OCI-M2 (cell line): ENCODE results near the gene C11orf71.

Experiments
- DNase-seq: peaks from one replicate; lab custom pipeline; 2025; ENCODE audit not compliant: unreplicated experiment; lab: John Stamatoyannopoulos, UW

C11orf71 gene

DNA sequence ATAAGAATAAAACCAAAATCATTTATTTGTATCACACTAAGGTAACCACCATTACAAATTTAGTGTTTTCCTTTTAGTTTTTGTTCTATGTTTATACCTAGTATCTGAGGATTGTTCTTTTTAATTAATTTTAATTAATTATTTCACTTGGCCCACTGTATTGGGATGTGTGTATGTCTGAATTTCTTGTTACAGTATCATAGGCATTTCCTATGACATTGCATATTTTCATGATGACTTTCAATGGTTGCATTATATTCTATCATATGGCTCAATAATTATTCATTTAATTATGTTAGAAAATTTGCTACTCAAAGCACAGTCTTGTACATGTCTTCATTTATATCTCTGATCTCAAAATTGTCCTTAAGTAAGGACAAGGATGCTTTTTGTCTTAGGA lies 41.0 kb downstream of the C11orf71 start:
- DNase-seq: no peak

DNA sequence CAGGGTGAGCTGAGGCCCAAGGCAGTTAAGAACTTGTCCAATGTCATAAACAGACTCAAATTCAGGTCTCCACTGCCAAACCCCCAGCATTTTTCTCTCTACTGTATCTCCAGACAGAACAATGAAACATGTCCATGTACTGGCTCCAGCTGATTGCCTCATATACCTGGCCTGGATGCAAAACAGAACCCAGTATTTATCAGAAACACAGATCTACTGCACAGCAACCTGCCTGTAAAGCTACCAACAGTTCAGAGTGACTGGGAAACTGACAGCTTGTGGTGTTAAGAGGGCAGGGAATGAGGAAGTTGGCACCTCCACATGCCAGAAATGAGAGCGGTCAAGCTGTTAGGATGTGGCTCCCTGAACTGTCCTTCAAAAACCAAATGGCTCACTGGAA lies 41.6 kb downstream of the C11orf71 start:
- DNase-seq: no peak

DNA sequence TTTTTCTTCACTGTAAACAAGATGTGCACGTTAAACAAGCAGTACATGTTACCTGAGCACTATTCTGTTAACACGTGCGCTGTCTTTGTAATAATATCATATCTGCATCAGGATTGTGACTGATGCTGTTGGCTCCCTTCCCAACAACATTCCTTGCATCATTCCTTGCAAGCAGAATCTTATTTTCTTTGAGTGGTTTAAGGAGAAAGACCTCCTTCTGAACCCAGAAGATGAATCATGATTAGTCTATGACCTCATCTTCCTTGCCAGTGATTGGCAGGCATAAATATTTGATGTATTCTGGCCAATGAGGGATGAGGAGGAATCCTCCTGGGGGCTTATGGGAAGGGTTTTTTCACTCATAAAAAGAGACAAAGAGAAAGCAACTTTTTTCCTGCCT lies 46.2 kb downstream of the C11orf71 start:
- no peak for DNase-seq

GRCh38 chr11:114353443-114353842 lies 46.9 kb downstream of the C11orf71 start:
- no peak for DNase-seq

- no peak for DNase-seq
Measured at GRCh38 chr11:114350022-114350421, 50.3 kb downstream of the C11orf71 start.
